Ovary (tissue), 9 donors: ENCODE measurements around the gene UBXN7. TPM values are rescaled to one million over a fixed set of nuclear protein-coding genes. Genes with fewer than 3 reads are reported as not detected.
"Not testable (repeated sequence)": the region's sequence is repeated elsewhere in the genome, so short reads cannot be mapped to it uniquely, and the experiment has no call there.

Source experiments
- DNase-seq, 5 donors: peaks; one replicate each; pipeline ENCODE4 v3.0.0-alpha.2; 2019 to 2020
- H3K27ac ChIP-seq, 2 donors: fragments of 200-600 bp; one replicate each; pipeline versions ENCODE4 v1.5.1 to v1.8.0; 2019 to 2022
- H3K27me3 ChIP-seq: fragments of 200-600 bp; one replicate; pipeline ENCODE4 v1.8.0; 2022
- H3K36me3 ChIP-seq: fragments of 200-600 bp; sonication (generic); one replicate; pipeline ENCODE4 v1.5.1; 2019
- H3K4me1 ChIP-seq: one replicate; pipeline ENCODE4 v1.8.1; 2013; ENCODE audit warnings: mild to moderate bottlenecking, moderate library complexity; ENCODE audit not compliant: insufficient read depth
- H3K4me3 ChIP-seq: fragments of 200-600 bp; sonication (generic); one replicate; pipeline ENCODE4 v1.5.1; 2017
- H3K9me3 ChIP-seq, 2 donors: fragments of 200-600 bp in 1 of 2; sonication (generic) in 1 of 2; one replicate each; pipeline versions ENCODE4 v1.5.1 to v1.8.1; 2013 to 2019; ENCODE audit warnings: mild to moderate bottlenecking in 1 of 2, moderate library complexity in 1 of 2
- CTCF ChIP-seq, 3 donors: fragments of 450-650 bp in 2 of 3; fragments of 200-600 bp in 1 of 3; IDR thresholded peaks; one replicate each; pipeline versions ENCODE4 v1.5.1 to v1.8.0; 2016 to 2022; ENCODE audit warnings: antibody characterized with exemption in 3 of 3, mild to moderate bottlenecking in 1 of 3
- EP300 ChIP-seq: sonication (generic); formaldehyde crosslinking; IDR thresholded peaks from one replicate; pipeline ENCODE4 v1.6.1; 2017; ENCODE audit warnings: antibody characterized with exemption
- POLR2A ChIP-seq: fragments of 450-650 bp; IDR thresholded peaks from one replicate; pipeline ENCODE4 v1.6.1; 2017; ENCODE audit warnings: antibody characterized with exemption, mild to moderate bottlenecking, moderate library complexity
- WGBS, 3 donors: extraction: QIAGEN DNeasy Blood & Tissue Kit in 1 of 3; methylation state at CpG; one replicate each; pipeline versions ENCODE4 v1.1.5 to v1.1.7; 2013 to 2017; 5-methylcytosine and 5-hydroxymethylcytosine counted together
- intact Hi-C, 4 donors: fragments of 100-400 bp; cut with DNase I; formaldehyde crosslinking; loops; one replicate each; pipeline versions ENCODE4 v1.11.0 to v1.15.1; 2022 to 2023
- polyA plus RNA-seq, 2 donors: library from polyadenylated mRNA; stranded (reverse); fragments of 200-250 nt in 1 of 2; fragments of 350-450 nt in 1 of 2; fragmentation: Illumina TruSeq in 1 of 2; extraction: RNeasy Lipid Tissue Mini Kit (QIAGEN cat#74804) in 1 of 2; gene quantifications; one replicate each; pipeline ENCODE4 v1.2.3, GENCODE V29; 2013 to 2014
- total RNA-seq, 7 donors: library from RNA; depleted of rRNA in 2 of 7; stranded (reverse); fragments of >200 nt in 2 of 7; fragmentation: NEBNext Ultra II Directional in 3 of 7; extraction: Animal tissue kit (Norgen Biotek cat#: 25700) in 3 of 7; gene quantifications; one replicate each; pipeline versions ENCODE4 v1.1.0 to v1.2.4, GENCODE V29; 2016 to 2023
- donor health status: DM: no; HTN: no; CAD: no; lungs with moderate emphysema.
- donor health status: DM: no; HTN: no; CAD: no.
- donor health status: Bipolar disorder and iron deficiency.
- donor health status: DM: yes; HTN: yes; CAD: no.
- donor health status: DM: no; HTN: no; CAD: no.
- donor health status: DM: yes; HTN: yes; CAD: no.

Gene UBXN7
- total and polyA plus RNA-seq, 9 donors: 13.0 to 71.4 (median 58.5) TPM

- 87 to 92% (median 88%) methylated on average over 3 of the region's 3 CpGs for WGBS, 3 donors
- no peaks in the 10 kb centered on the region for H3K9me3 ChIP-seq
- H3K4me3 ChIP-seq: no peak overlapping the region
- TF ChIP-seq CTCF (IDR thresholded peaks at IDR 0.05) (no peak), POLR2A (no peak), EP300 (no peak)
- H3K27me3 ChIP-seq: no peaks in the 10 kb centered on the region
- no peaks in the 10 kb centered on the region for H3K4me1 ChIP-seq
- intact Hi-C loops: no loop called here
- no peaks in the 10 kb centered on the region for H3K36me3 ChIP-seq
- H3K27ac ChIP-seq: no peak overlapping the region
- DNase-seq: no peak
These were observed 53.9 kb downstream of the UBXN7 start for GRCh38 chr3:196378146-196378841.

GRCh38 chr3:196377321-196377720 is 54.9 kb downstream of the UBXN7 start:
- TF ChIP-seq EP300 (no peak), POLR2A (no peak), CTCF (IDR thresholded peaks at IDR 0.05) (no peak)
- intact Hi-C loops: no loop called here
- no peak overlapping the region for H3K27ac ChIP-seq
- H3K27me3 ChIP-seq: no peaks in the 10 kb centered on the region
- no peak for DNase-seq
- no peaks in the 10 kb centered on the region for H3K4me1 ChIP-seq
- H3K4me3 ChIP-seq: no peak overlapping the region
- H3K9me3 ChIP-seq: no peaks in the 10 kb centered on the region
- H3K36me3 ChIP-seq: no peaks in the 10 kb centered on the region
- WGBS, 3 donors: 85 to 93% (median 91%) methylated on average over 5 of the region's 5 CpGs

- DNase-seq: no peak
- H3K4me1 ChIP-seq: no peaks in the 10 kb centered on the region
- H3K4me3 ChIP-seq: no peak overlapping the region
- H3K36me3 ChIP-seq: no peaks in the 10 kb centered on the region
- TF ChIP-seq EP300 (no peak), CTCF (IDR thresholded peaks at IDR 0.05) (no peak), POLR2A (no peak)
- H3K27ac ChIP-seq: no peak overlapping the region
- intact Hi-C loops: no loop called here
- no peaks in the 10 kb centered on the region for H3K27me3 ChIP-seq
- H3K9me3 ChIP-seq: no peaks in the 10 kb centered on the region
- 88 to 93% (median 91%) methylated on average over 4 of the region's 4 CpGs for WGBS, 3 donors
These were observed 66.5 kb downstream of the UBXN7 start for GRCh38 chr3:196365736-196366135.

GRCh38 chr3:196360586-196360985 is 71.6 kb downstream of the UBXN7 start:
- peaks cover 2% of the 10 kb centered on the region for H3K4me1 ChIP-seq
- no peak for TF ChIP-seq CTCF (IDR thresholded peaks at IDR 0.05)
- TF ChIP-seq EP300: no peak
- TF ChIP-seq POLR2A: no peak
- no peaks in the 10 kb centered on the region for H3K36me3 ChIP-seq
- H3K9me3 ChIP-seq: no peaks in the 10 kb centered on the region
- no peak overlapping the region for H3K27ac ChIP-seq
- intact Hi-C loops: no loop called here
- H3K27me3 ChIP-seq: no peaks in the 10 kb centered on the region
- H3K4me3 ChIP-seq: no peak overlapping the region
- WGBS, 3 donors: 63 to 81% (median 70%) methylated on average over 7 of the region's 7 CpGs
- no peak for DNase-seq

GRCh38 chr3:196358540-196358939 is 73.7 kb downstream of the UBXN7 start:
- H3K36me3 ChIP-seq, DNase-seq, H3K27me3 ChIP-seq, H3K4me3 ChIP-seq, intact Hi-C loops, H3K9me3 ChIP-seq, H3K4me1 ChIP-seq, H3K27ac ChIP-seq: not testable (repeated sequence)
- WGBS, 3 donors: 92 to 96% (median 93%) methylated on average over 4 of the region's 4 CpGs
